ENCODE measurements around the gene PROK2. TPM values are rescaled to one million over a fixed set of nuclear protein-coding genes. Genes with fewer than 3 reads are reported as not detected.

Gene PROK2
- total and polyA plus RNA-seq, 4 donors, result 0.24 to 0.84 (median 0.41) TPM

- TF ChIP-seq, protein P1, sequence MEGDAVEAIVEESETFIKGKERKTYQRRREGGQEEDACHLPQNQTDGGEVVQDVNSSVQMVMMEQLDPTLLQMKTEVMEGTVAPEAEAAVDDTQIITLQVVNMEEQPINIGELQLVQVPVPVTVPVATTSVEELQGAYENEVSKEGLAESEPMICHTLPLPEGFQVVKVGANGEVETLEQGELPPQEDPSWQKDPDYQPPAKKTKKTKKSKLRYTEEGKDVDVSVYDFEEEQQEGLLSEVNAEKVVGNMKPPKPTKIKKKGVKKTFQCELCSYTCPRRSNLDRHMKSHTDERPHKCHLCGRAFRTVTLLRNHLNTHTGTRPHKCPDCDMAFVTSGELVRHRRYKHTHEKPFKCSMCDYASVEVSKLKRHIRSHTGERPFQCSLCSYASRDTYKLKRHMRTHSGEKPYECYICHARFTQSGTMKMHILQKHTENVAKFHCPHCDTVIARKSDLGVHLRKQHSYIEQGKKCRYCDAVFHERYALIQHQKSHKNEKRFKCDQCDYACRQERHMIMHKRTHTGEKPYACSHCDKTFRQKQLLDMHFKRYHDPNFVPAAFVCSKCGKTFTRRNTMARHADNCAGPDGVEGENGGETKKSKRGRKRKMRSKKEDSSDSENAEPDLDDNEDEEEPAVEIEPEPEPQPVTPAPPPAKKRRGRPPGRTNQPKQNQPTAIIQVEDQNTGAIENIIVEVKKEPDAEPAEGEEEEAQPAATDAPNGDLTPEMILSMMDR (IDR thresholded peaks at IDR 0.05; ENCODE audit: low read depth, low read length, missing input control), result no peak
- no peak for TF ChIP-seq TAF1 (conservative IDR thresholded peaks at IDR 0.05)
Measured at GRCh38 chr3:71752831-71753700, 31.9 kb downstream of the PROK2 start (continued).

DNA sequence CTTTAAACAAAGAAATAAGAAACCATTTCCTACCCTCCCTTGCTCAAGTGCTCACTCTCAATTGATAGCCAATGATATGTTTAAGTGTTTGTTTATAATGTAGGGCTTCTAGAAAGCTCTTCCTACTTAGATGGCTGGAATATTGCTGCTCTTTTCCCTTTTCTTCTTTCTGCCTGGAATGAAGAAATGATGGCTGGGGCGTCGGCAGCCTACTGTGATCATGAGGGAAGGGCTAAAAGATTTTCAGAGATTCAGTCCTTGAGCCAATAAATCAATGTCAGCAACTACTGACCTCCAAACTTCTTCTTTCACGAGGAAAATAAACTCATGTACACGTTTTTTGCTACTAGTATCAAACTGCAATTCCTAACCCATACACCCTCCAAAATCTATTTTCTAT is 33.3 kb downstream of the PROK2 start:
- Histone ChIP-seq H3K27me3 (ENCODE audit: control insufficient read depth in 4 of 4, insufficient read depth in 4 of 4, low read length in 3 of 4) (peaks cover 0 to 21% (median 2%) of the 10 kb centered on the region in 4 donors), H3K4me1 (ENCODE audit: control insufficient read depth in 4 of 4, insufficient read depth in 4 of 4, low read length in 3 of 4) (peaks cover 4 to 14% (median 9%) of the 10 kb centered on the region in 4 donors), H3K9me3 (ENCODE audit: control insufficient read depth in 4 of 4, low read length in 3 of 4) (no peaks in the 10 kb centered on the region), H3K9ac (ENCODE audit: low read depth in 1 of 2, low read length in 2 of 2) (no peak overlapping the region), H3K4me3 (ENCODE audit: low read depth in 1 of 3, low read length in 3 of 3) (no peak overlapping the region), H3K27ac (ENCODE audit: low read depth in 1 of 2, low read length in 2 of 2) (no peak overlapping the region), H3K36me3 (ENCODE audit: control insufficient read depth in 4 of 4, insufficient read depth in 3 of 4, low read depth in 1 of 4, low read length in 3 of 4) (no peaks in the 10 kb centered on the region)
- TF ChIP-seq FOXA1 (IDR thresholded peaks at IDR 0.05) (no peak), FOXA2 (IDR thresholded peaks at IDR 0.05) (no peak), ZBTB33 (IDR thresholded peaks at IDR 0.05) (no peak), RAD21 (IDR thresholded peaks at IDR 0.05) (no peak), EGR1 (IDR thresholded peaks at IDR 0.05; ENCODE audit: low read depth in 2 of 2) (no peak), NR2F2 (IDR thresholded peaks at IDR 0.05) (no peak), SP1 (IDR thresholded peaks at IDR 0.05) (no peak), ATF3 (IDR thresholded peaks at IDR 0.05) (no peak), GABPA (IDR thresholded peaks at IDR 0.05 in 1 of 2, conservative IDR thresholded peaks at IDR 0.05 in 1 of 2) (no peak), YY1 (IDR thresholded peaks at IDR 0.05) (no peak), TAF1 (conservative IDR thresholded peaks at IDR 0.05) (no peak)
- no peak for DNase-seq (ENCODE audit: low spot score)
- WGBS, result 78% methylated on average over 4 of the region's 4 CpGs

GRCh38 chr3:71744738-71745137 is 40.2 kb downstream of the PROK2 start:
- Histone ChIP-seq H3K9ac (ENCODE audit: low read depth in 1 of 2, low read length in 2 of 2) (no peak overlapping the region), H3K4me3 (ENCODE audit: low read depth in 1 of 3, low read length in 3 of 3) (no peak overlapping the region), H3K4me1 (ENCODE audit: control insufficient read depth in 4 of 4, insufficient read depth in 4 of 4, low read length in 3 of 4) (no peaks in the 10 kb centered on the region), H3K36me3 (ENCODE audit: control insufficient read depth in 4 of 4, insufficient read depth in 3 of 4, low read depth in 1 of 4, low read length in 3 of 4) (no peaks in the 10 kb centered on the region), H3K27ac (ENCODE audit: low read depth in 1 of 2, low read length in 2 of 2) (no peak overlapping the region), H3K9me3 (ENCODE audit: control insufficient read depth in 4 of 4, low read length in 3 of 4) (peaks cover 6 to 23% (median 11%) of the 10 kb centered on the region in 4 donors), H3K27me3 (ENCODE audit: control insufficient read depth in 4 of 4, insufficient read depth in 4 of 4, low read length in 3 of 4) (no peaks in the 10 kb centered on the region)
- TF ChIP-seq YY1 (IDR thresholded peaks at IDR 0.05) (no peak), ZBTB33 (IDR thresholded peaks at IDR 0.05) (no peak), FOXA1 (IDR thresholded peaks at IDR 0.05) (no peak), GABPA (IDR thresholded peaks at IDR 0.05 in 1 of 2, conservative IDR thresholded peaks at IDR 0.05 in 1 of 2) (no peak), TAF1 (conservative IDR thresholded peaks at IDR 0.05) (no peak), FOXA2 (IDR thresholded peaks at IDR 0.05) (no peak), REST (IDR thresholded peaks at IDR 0.05) (no peak), EGR1 (IDR thresholded peaks at IDR 0.05; ENCODE audit: low read depth in 2 of 2) (no peak), ATF3 (IDR thresholded peaks at IDR 0.05) (no peak), NR2F2 (IDR thresholded peaks at IDR 0.05) (no peak), HNF4A (conservative IDR thresholded peaks at IDR 0.05) (no peak), RXRA (IDR thresholded peaks at IDR 0.05) (no peak), HNF4G (IDR thresholded peaks at IDR 0.05) (no peak), SP1 (IDR thresholded peaks at IDR 0.05) (no peak)
- TF ChIP-seq, protein P2, sequence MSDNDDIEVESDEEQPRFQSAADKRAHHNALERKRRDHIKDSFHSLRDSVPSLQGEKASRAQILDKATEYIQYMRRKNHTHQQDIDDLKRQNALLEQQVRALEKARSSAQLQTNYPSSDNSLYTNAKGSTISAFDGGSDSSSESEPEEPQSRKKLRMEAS (IDR thresholded peaks at IDR 0.05), result no peak
- no peak for DNase-seq (ENCODE audit: low spot score)
- 81% methylated on average over 3 of the region's 3 CpGs for WGBS
